Neural cell (in vitro differentiated cells): ENCODE data around the gene DCAF11. TPM values are rescaled to one million over a fixed set of nuclear protein-coding genes. Genes with fewer than 3 reads are reported as not detected.

ENCODE experiments used
- H2AFZ ChIP-seq: fragments of 200-600, 300-800 bp; sonication (generic), shearing (Covaris generic); 2 replicates; pipeline ENCODE4 v1.6.0; 2014; ENCODE audit warnings: low read depth, mild to moderate bottlenecking, antibody characterized with exemption, low read length, moderate library complexity
- H3F3A ChIP-seq: fragments of 200-600 bp; shearing (Covaris generic); 2 replicates; pipeline ENCODE4 v1.6.1; 2016; ENCODE audit warnings: mild to moderate bottlenecking, moderate library complexity, mixed read lengths, antibody characterized with exemption, low read length; ENCODE audit not compliant: insufficient read depth, poor library complexity, severe bottlenecking
- H3K27ac ChIP-seq: fragments of 200-600, 300-800 bp; sonication (generic), shearing (Covaris generic); 2 replicates; pipeline ENCODE4 v1.5.1; 2014; ENCODE audit warnings: mild to moderate bottlenecking, low read length, moderate library complexity
- H3K27me3 ChIP-seq: fragments of 300-800, 200-600 bp; sonication (generic), shearing (Covaris generic); 2 replicates; pipeline ENCODE4 v1.6.0; 2014; ENCODE audit warnings: mild to moderate bottlenecking, low read depth, low read length, moderate library complexity; ENCODE audit not compliant: insufficient read depth
- H3K36me3 ChIP-seq: fragments of 300-800, 200-600 bp; sonication (generic), shearing (Covaris generic); 2 replicates; pipeline ENCODE4 v1.5.1; 2014; ENCODE audit warnings: mild to moderate bottlenecking, antibody characterized with exemption, low read length, moderate library complexity; ENCODE audit not compliant: insufficient read depth
- H3K4me2 ChIP-seq: fragments of 300-800, 200-600 bp; sonication (generic), shearing (Covaris generic); 2 replicates; pipeline ENCODE4 v1.6.0; 2014; ENCODE audit warnings: mild to moderate bottlenecking, low read length
- H3K4me3 ChIP-seq: fragments of 300-800, 200-600 bp; sonication (generic), shearing (Covaris generic); 2 replicates; pipeline ENCODE4 v1.5.1; 2014; ENCODE audit warnings: mild to moderate bottlenecking, low read length, moderate library complexity
- H3K79me2 ChIP-seq: fragments of 200-600 bp; shearing (Covaris generic); replicated peaks from 2 replicates; pipeline ENCODE4 v1.6.0; 2014; ENCODE audit warnings: mild to moderate bottlenecking, low read length, moderate library complexity; ENCODE audit not compliant: insufficient read depth
- H3K9ac ChIP-seq: fragments of 300-800, 200-600 bp; sonication (generic), shearing (Covaris generic); 2 replicates; pipeline ENCODE4 v1.6.1; 2016; ENCODE audit warnings: mild to moderate bottlenecking, low read length, mixed read lengths
- H3K9me2 ChIP-seq: fragments of 200-600 bp; shearing (Covaris generic); 2 replicates; pipeline ENCODE4 v1.6.1; 2016; ENCODE audit warnings: mild to moderate bottlenecking, low read length, mixed read lengths; ENCODE audit not compliant: insufficient read depth
- H3K9me3 ChIP-seq: fragments of 200-600, 300-800 bp; sonication (generic), shearing (Covaris generic); 2 replicates; pipeline ENCODE4 v1.6.1; 2016; ENCODE audit warnings: mild to moderate bottlenecking, mixed run types, low read length, moderate library complexity, mixed read lengths
- H4K20me1 ChIP-seq: fragments of 200-600 bp; shearing (Covaris generic); 2 replicates; pipeline ENCODE4 v1.6.1; 2016; ENCODE audit warnings: mild to moderate bottlenecking, mixed run types; ENCODE audit not compliant: insufficient read depth
- CTCF ChIP-seq: fragments of 450-650 bp; IDR thresholded peaks from 2 replicates; pipeline ENCODE4 v1.5.1; 2014; ENCODE audit warnings: antibody characterized with exemption, mild to moderate bottlenecking, moderate library complexity; ENCODE audit not compliant: poor library complexity, severe bottlenecking
- EP300 ChIP-seq: fragments of 450-650 bp; conservative IDR thresholded peaks from 2 replicates; pipeline ENCODE4 v1.6.1; 2014; ENCODE audit warnings: antibody characterized with exemption, mild to moderate bottlenecking, moderate library complexity; ENCODE audit not compliant: poor library complexity, severe bottlenecking
- EZH2 ChIP-seq: fragments of 200-600, 300-800 bp; shearing (Covaris generic), sonication (generic); IDR thresholded peaks from 2 replicates; pipeline ENCODE4 v1.6.1; 2014; ENCODE audit warnings: antibody characterized with exemption, low read length, borderline replicate concordance, mild to moderate bottlenecking; ENCODE audit not compliant: insufficient read depth, poor library complexity, severe bottlenecking
- MXI1 ChIP-seq: fragments of 450-650 bp; conservative IDR thresholded peaks from 2 replicates; pipeline ENCODE4 v1.6.1; 2014; ENCODE audit warnings: antibody characterized with exemption, mild to moderate bottlenecking; ENCODE audit not compliant: poor library complexity, severe bottlenecking
- POLR2AphosphoS5 ChIP-seq: IDR thresholded peaks from 2 replicates; pipeline ENCODE4 v1.6.1; 2012
- RAD21 ChIP-seq: fragments of 450-650 bp; conservative IDR thresholded peaks from 2 replicates; pipeline ENCODE4 v1.6.1; 2014; ENCODE audit warnings: antibody characterized with exemption, mild to moderate bottlenecking, moderate library complexity
- REST ChIP-seq: IDR thresholded peaks from 2 replicates; pipeline ENCODE4 v1.6.1; 2012; ENCODE audit warnings: borderline replicate concordance
- SMC3 ChIP-seq: fragments of 450-650 bp; conservative IDR thresholded peaks from 2 replicates; pipeline ENCODE4 v1.6.1; 2014; ENCODE audit warnings: antibody characterized with exemption, mild to moderate bottlenecking, moderate library complexity; ENCODE audit not compliant: poor library complexity
- TAF1 ChIP-seq: IDR thresholded peaks from 2 replicates; pipeline ENCODE4 v1.6.1; 2012; ENCODE audit warnings: low read depth
- polyA plus RNA-seq: library from polyadenylated mRNA; depleted of rRNA; stranded (reverse); fragments of >200 nt; gene quantifications from 2 replicates; pipeline ENCODE4 v1.2.3, GENCODE V29; 2014

The DCAF11 gene
- polyA plus RNA-seq, 1 donor from 2014 or later: 74.5 TPM

- no peaks in the 10 kb centered on the region for H3K9me3 ChIP-seq
- no peak overlapping the region for H3K27ac ChIP-seq
Observed at GRCh38 chr14:24156840-24157239, 42.3 kb downstream of the DCAF11 start.

GRCh38 chr14:24157331-24157730 lies 42.8 kb downstream of the DCAF11 start:
- no peak overlapping the region for H3K4me3 ChIP-seq
- H3K79me2 ChIP-seq: no peaks in the 10 kb centered on the region
- no peak overlapping the region for H3K4me2 ChIP-seq
- H3K27ac ChIP-seq: no peak overlapping the region
- H3K9ac ChIP-seq: no peak overlapping the region
- H3K9me2 ChIP-seq: no peaks in the 10 kb centered on the region
- no peaks in the 10 kb centered on the region for H3F3A ChIP-seq
- no peaks in the 10 kb centered on the region for H4K20me1 ChIP-seq
- H3K27me3 ChIP-seq: no peaks in the 10 kb centered on the region
- H2AFZ ChIP-seq: no peak overlapping the region
- no peaks in the 10 kb centered on the region for H3K36me3 ChIP-seq
- no peaks in the 10 kb centered on the region for H3K9me3 ChIP-seq
- TF ChIP-seq TAF1 (no peak), RAD21 (no peak), POLR2AphosphoS5 (no peak), EZH2 (no peak), CTCF (no peak), EP300 (no peak), MXI1 (no peak), SMC3 (no peak)

More at GRCh38 chr14:24156840-24157239, 42.3 kb downstream of the DCAF11 start:
- Histone ChIP-seq H3K36me3 (no peaks in the 10 kb centered on the region), H3K4me3 (no peak overlapping the region), H3K9me2 (no peaks in the 10 kb centered on the region), H3K4me2 (no peak overlapping the region), H3K9ac (no peak overlapping the region), H3K27me3 (no peaks in the 10 kb centered on the region), H2AFZ (no peak overlapping the region), H3K79me2 (no peaks in the 10 kb centered on the region), H3F3A (no peaks in the 10 kb centered on the region), H4K20me1 (no peaks in the 10 kb centered on the region)
- no peak for TF ChIP-seq REST
- no peak for TF ChIP-seq EP300
- TF ChIP-seq MXI1: no peak
- TF ChIP-seq SMC3: no peak
- TF ChIP-seq EZH2: no peak
- TF ChIP-seq POLR2AphosphoS5: no peak
- TF ChIP-seq TAF1: no peak
- TF ChIP-seq RAD21: no peak
- no peak for TF ChIP-seq CTCF
